Activated naive CD8-positive, alpha-beta T cell (primary cell): Measurements from ENCODE around the gene KRTAP12-1.
"Not testable (repeated sequence)": the region's sequence is repeated elsewhere in the genome, so short reads cannot be mapped to it uniquely, and the experiment has no call there.

Experiments used
- H3K27ac Mint-ChIP-seq: one replicate; pipeline ENCODE4 v1.8.0; 2021; ENCODE audit warnings: mixed read lengths
- H3K27me3 Mint-ChIP-seq: one replicate; pipeline ENCODE4 v1.8.0; 2021; ENCODE audit warnings: mixed read lengths
- H3K36me3 Mint-ChIP-seq: one replicate; pipeline ENCODE4 v1.8.0; 2021; ENCODE audit warnings: mixed read lengths
- H3K4me1 Mint-ChIP-seq: one replicate; pipeline ENCODE4 v1.8.0; 2021; ENCODE audit warnings: low read depth, mixed read lengths
- H3K4me3 Mint-ChIP-seq: one replicate; pipeline ENCODE4 v1.8.0; 2021; ENCODE audit warnings: mild to moderate bottlenecking, mixed read lengths
- H3K9me3 Mint-ChIP-seq: one replicate; pipeline ENCODE4 v1.8.0; 2021; ENCODE audit warnings: low read depth, mixed read lengths

The KRTAP12-1 gene

GRCh38 chr21:44653123-44653522 is 28.8 kb downstream of the KRTAP12-1 start:
- H3K9me3 Mint-ChIP-seq: peaks cover 6% of the 10 kb centered on the region
- peaks cover 52% of the 10 kb centered on the region for H3K4me1 Mint-ChIP-seq
- H3K27ac Mint-ChIP-seq: peak overlapping the region; percentile 69
- no peaks in the 10 kb centered on the region for H3K27me3 Mint-ChIP-seq
- peaks cover 9% of the 10 kb centered on the region for H3K36me3 Mint-ChIP-seq
- no peak overlapping the region for H3K4me3 Mint-ChIP-seq

- peaks cover under 1% of the 10 kb centered on the region for H3K36me3 Mint-ChIP-seq
- no peaks in the 10 kb centered on the region for H3K27me3 Mint-ChIP-seq
- H3K27ac Mint-ChIP-seq: no peak overlapping the region
- H3K4me1 Mint-ChIP-seq: peaks cover 40% of the 10 kb centered on the region
- H3K4me3 Mint-ChIP-seq: no peak overlapping the region
- peaks cover under 1% of the 10 kb centered on the region for H3K9me3 Mint-ChIP-seq
Observed at GRCh38 chr21:44650973-44651675, 30.8 kb downstream of the KRTAP12-1 start.

GRCh38 chr21:44650265-44650972 is 31.5 kb downstream of the KRTAP12-1 start:
- Mint-ChIP-seq H3K9me3 (no peaks in the 10 kb centered on the region), H3K36me3 (no peaks in the 10 kb centered on the region), H3K4me3 (no peak overlapping the region), H3K27me3 (no peaks in the 10 kb centered on the region), H3K4me1 (peaks cover 33% of the 10 kb centered on the region), H3K27ac (no peak overlapping the region)

GRCh38 chr21:44649521-44650100 is 32.4 kb downstream of the KRTAP12-1 start:
- no peak overlapping the region for H3K4me3 Mint-ChIP-seq
- H3K4me1 Mint-ChIP-seq: peaks cover 27% of the 10 kb centered on the region
- H3K9me3 Mint-ChIP-seq: peaks cover 5% of the 10 kb centered on the region
- H3K36me3 Mint-ChIP-seq: peaks cover 5% of the 10 kb centered on the region
- no peaks in the 10 kb centered on the region for H3K27me3 Mint-ChIP-seq
- no peak overlapping the region for H3K27ac Mint-ChIP-seq

- H3K9me3 Mint-ChIP-seq: peaks cover 12% of the 10 kb centered on the region
- no peaks in the 10 kb centered on the region for H3K27me3 Mint-ChIP-seq
- H3K4me3 Mint-ChIP-seq: no peak overlapping the region
- no peak overlapping the region for H3K27ac Mint-ChIP-seq
- peaks cover 19% of the 10 kb centered on the region for H3K4me1 Mint-ChIP-seq
- peaks cover 6% of the 10 kb centered on the region for H3K36me3 Mint-ChIP-seq
Observed at GRCh38 chr21:44648557-44649311, 33.2 kb downstream of the KRTAP12-1 start.

GRCh38 chr21:44647222-44647552 is 34.8 kb downstream of the KRTAP12-1 start:
- H3K36me3 Mint-ChIP-seq: peaks cover 10% of the 10 kb centered on the region
- no peaks in the 10 kb centered on the region for H3K27me3 Mint-ChIP-seq
- H3K9me3 Mint-ChIP-seq: peaks cover 18% of the 10 kb centered on the region
- H3K4me3 Mint-ChIP-seq: no peak overlapping the region
- peaks cover 12% of the 10 kb centered on the region for H3K4me1 Mint-ChIP-seq
- no peak overlapping the region for H3K27ac Mint-ChIP-seq

GRCh38 chr21:44646366-44647221 is 35.4 kb downstream of the KRTAP12-1 start, which contains the start of gene KRTAP10-11:
Gene KRTAP10-11, plus strand, starts transcription at chr21:44646414. Its CDS starts 45 bp downstream, at chr21:44646459.
- Mint-ChIP-seq H3K4me1 (peaks cover 11% of the 10 kb centered on the region), H3K9me3 (peaks cover 18% of the 10 kb centered on the region), H3K36me3 (peaks cover 12% of the 10 kb centered on the region)
- H3K27ac Mint-ChIP-seq, H3K27me3 Mint-ChIP-seq, H3K4me3 Mint-ChIP-seq: not testable (repeated sequence)

- Mint-ChIP-seq H3K4me1 (peaks cover 9% of the 10 kb centered on the region), H3K4me3 (no peak overlapping the region), H3K36me3 (peaks cover 18% of the 10 kb centered on the region), H3K27ac (no peak overlapping the region), H3K9me3 (peaks cover 27% of the 10 kb centered on the region), H3K27me3 (no peaks in the 10 kb centered on the region)
Observed at GRCh38 chr21:44644878-44645277, 37.1 kb downstream of the KRTAP12-1 start.

- Mint-ChIP-seq H3K4me1 (peaks cover 9% of the 10 kb centered on the region), H3K27me3 (no peaks in the 10 kb centered on the region), H3K27ac (no peak overlapping the region), H3K36me3 (peaks cover 18% of the 10 kb centered on the region), H3K4me3 (no peak overlapping the region), H3K9me3 (peaks cover 27% of the 10 kb centered on the region)
Observed at GRCh38 chr21:44643741-44644310, 38.1 kb downstream of the KRTAP12-1 start.

- Mint-ChIP-seq H3K27me3 (no peaks in the 10 kb centered on the region), H3K9me3 (peaks cover 27% of the 10 kb centered on the region), H3K4me3 (no peak overlapping the region), H3K36me3 (peaks cover 18% of the 10 kb centered on the region), H3K4me1 (peaks cover 1% of the 10 kb centered on the region), H3K27ac (no peak overlapping the region)
Observed at GRCh38 chr21:44640761-44641160, 41.2 kb downstream of the KRTAP12-1 start.

- peaks cover 19% of the 10 kb centered on the region for H3K9me3 Mint-ChIP-seq
- no peak overlapping the region for H3K4me3 Mint-ChIP-seq
- no peaks in the 10 kb centered on the region for H3K27me3 Mint-ChIP-seq
- peaks cover 12% of the 10 kb centered on the region for H3K36me3 Mint-ChIP-seq
- no peaks in the 10 kb centered on the region for H3K4me1 Mint-ChIP-seq
- H3K27ac Mint-ChIP-seq: no peak overlapping the region
Observed at GRCh38 chr21:44639331-44639655, 42.7 kb downstream of the KRTAP12-1 start.

GRCh38 chr21:44638506-44639330 is 43.2 kb downstream of the KRTAP12-1 start:
- not testable (repeated sequence) for H3K4me1 Mint-ChIP-seq, H3K4me3 Mint-ChIP-seq, H3K27me3 Mint-ChIP-seq, H3K27ac Mint-ChIP-seq
- Mint-ChIP-seq H3K9me3 (peaks cover 15% of the 10 kb centered on the region), H3K36me3 (peaks cover 12% of the 10 kb centered on the region)

- peaks cover 11% of the 10 kb centered on the region for H3K36me3 Mint-ChIP-seq
- not testable (repeated sequence) for H3K27me3 Mint-ChIP-seq, H3K27ac Mint-ChIP-seq, H3K4me1 Mint-ChIP-seq, H3K9me3 Mint-ChIP-seq, H3K4me3 Mint-ChIP-seq
Observed at GRCh38 chr21:44637851-44638348, 44.1 kb downstream of the KRTAP12-1 start.
